K562 (cell line): Measurements from ENCODE around the gene CKAP5. TPM values are rescaled to one million over a fixed set of nuclear protein-coding genes. Genes with fewer than 3 reads are reported as not detected.
A peak's percentile ranks its signal among the peaks of the same experiment; 100 is the strongest.

ENCODE experiments used
- ARID1B ChIP-seq: fragments of 450-650 bp; IDR thresholded peaks from 2 replicates; pipeline ENCODE4 v1.6.1; 2016; ENCODE audit warnings: antibody characterized with exemption, mild to moderate bottlenecking, inconsistent platforms
- HCFC1 ChIP-seq: IDR thresholded peaks from 2 replicates; pipeline ENCODE4 v1.6.1; 2012; ENCODE audit warnings: low read depth, low read length, improper control_type of control experiment
- KDM5B ChIP-seq: fragments of 200-600 bp; sonication (generic); IDR thresholded peaks from 2 replicates; pipeline ENCODE4 v1.6.1; 2012; ENCODE audit warnings: low read depth, mild to moderate bottlenecking, moderate library complexity, low read length, control low read depth, inconsistent platforms; ENCODE audit not compliant: insufficient replicate concordance
- MGA ChIP-seq: fragments of 450-650 bp; IDR thresholded peaks from 2 replicates; pipeline ENCODE4 v1.6.1; 2016; ENCODE audit warnings: mild to moderate bottlenecking, moderate library complexity
- MNT ChIP-seq, 2 experiments: fragments of 450-650 bp; conservative IDR thresholded peaks; 2 replicates each; pipeline ENCODE4 v1.6.1; 2017; ENCODE audit warnings: mild to moderate bottlenecking in 2 of 2, moderate library complexity in 2 of 2
- NFATC3 ChIP-seq: fragments of 450-650 bp; IDR thresholded peaks from 2 replicates; pipeline ENCODE4 v1.6.1; 2017; ENCODE audit warnings: mild to moderate bottlenecking
- PTRF ChIP-seq: fragments of 450-650 bp; IDR thresholded peaks from 2 replicates; pipeline ENCODE4 v1.6.1; 2016; ENCODE audit warnings: mild to moderate bottlenecking, missing genetic modification characterization, missing compliant biosample characterization
- ZNF511 ChIP-seq: sonication (generic); formaldehyde crosslinking; IDR thresholded peaks from 2 replicates; pipeline ENCODE4 v1.8.0; 2022; ENCODE audit warnings: mild to moderate bottlenecking, missing genetic modification reagents
- ZNF655 ChIP-seq: fragments of 250-450 bp; sonication (Bioruptor Pico); IDR thresholded peaks from 2 replicates; pipeline ENCODE4 v1.5.0; 2021
- polyA plus RNA-seq, 8 experiments: library from polyadenylated mRNA; depleted of rRNA in 4 of 8; stranded (reverse) in 5 of 8; unstranded in 3 of 8; fragments of >200 nt; fragmentation: Nextera tagmentation in 2 of 8; fragmentation: Illumina TruSeq in 1 of 8; extraction: Ambion mirVana in 2 of 8; extraction: Trizol in 1 of 8; gene quantifications; 2 replicates each; pipeline versions ENCODE4 v1.2.1 to v1.2.3, GENCODE V29; 2011 to 2014; ENCODE audit warnings: inconsistent platforms in 1 of 8, missing spikeins in 1 of 8
- total RNA-seq, 7 experiments: library from RNA; depleted of rRNA in 6 of 7; stranded (reverse); fragments of >200 nt in 6 of 7; fragmentation: Illumina TruSeq in 2 of 7; extraction: Trizol in 2 of 7; gene quantifications; 2 replicates each; pipeline versions ENCODE4 v1.2.1 to v1.2.3, GENCODE V29; 2011 to 2021; ENCODE audit warnings: low replicate concordance in 1 of 7

The CKAP5 gene
- total and polyA plus RNA-seq, 9 of the 15 experiments (the other 6 are each of a cell fraction or from before 2014, with no cell fraction given) = 60.1 to 239 (median 139) TPM

GRCh38 chr11:46700241-46701077 is 145.6 kb downstream of the CKAP5 start, which contains the start of the genes ARHGAP1 and ZNF408 (continued):
- TF ChIP-seq MGA = no peak
- TF ChIP-seq MNT (conservative IDR thresholded peaks at IDR 0.05) = peak; percentile 97 to 98
- TF ChIP-seq ARID1B = peak; percentile 47; the same call in 1 of the 2 replicates
- peak; percentile 48; the same call in 1 of the 2 replicates for TF ChIP-seq ZNF511 (CRISPR knock-in tag)
- no peak for TF ChIP-seq PTRF (tag)
- TF ChIP-seq HCFC1 = peak; percentile 83
- peak; percentile 96 for TF ChIP-seq NFATC3
- TF ChIP-seq KDM5B = peak; percentile 93
- no peak for TF ChIP-seq ZNF655 (CRISPR knock-in tag)
